DMS114 treated with DMSO at 0.1 percent for 48 hours (cell line): Measurements from ENCODE around the gene BNC2.

Experiments
- DNase-seq: peaks from one replicate; lab custom pipeline; 2025; ENCODE audit not compliant: unreplicated experiment; lab: John Stamatoyannopoulos, UW

BNC2 gene

DNA sequence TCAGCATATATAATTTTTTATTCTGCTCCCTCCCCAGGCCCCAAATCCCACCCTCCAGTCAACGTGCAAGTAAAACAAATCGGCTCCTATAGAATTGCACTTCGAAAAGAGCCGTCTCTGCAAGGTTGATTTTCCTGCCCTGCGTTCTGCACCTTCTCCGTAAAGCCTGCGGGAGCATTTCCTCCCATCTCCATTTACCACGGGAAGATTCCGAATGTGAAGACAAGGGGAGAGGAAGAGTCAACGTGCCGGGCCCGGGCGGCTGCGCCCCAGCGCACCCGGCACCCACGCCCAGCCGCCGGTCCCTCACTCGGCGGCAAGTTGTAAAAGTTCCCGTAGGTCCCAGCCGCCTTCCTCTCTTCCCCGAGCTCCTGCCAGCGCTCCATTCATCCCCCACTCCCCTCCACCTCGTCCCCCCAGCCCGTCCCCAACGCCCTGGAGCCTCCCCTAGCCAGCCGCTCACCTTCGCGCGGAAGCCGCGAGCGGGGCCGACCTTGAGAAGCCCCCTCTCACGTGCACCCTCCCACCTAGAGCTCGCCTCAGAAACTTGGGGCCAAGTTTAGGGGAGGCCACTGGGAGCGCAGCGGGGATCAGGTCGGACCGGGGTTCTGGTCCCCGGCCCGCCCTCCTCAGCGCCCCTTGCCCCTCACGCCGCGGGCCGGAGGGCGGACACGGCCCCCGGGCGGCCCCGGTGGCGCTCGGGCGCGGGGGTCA, 431 bp downstream of the BNC2 start:
- DNase-seq = no peak

DNA sequence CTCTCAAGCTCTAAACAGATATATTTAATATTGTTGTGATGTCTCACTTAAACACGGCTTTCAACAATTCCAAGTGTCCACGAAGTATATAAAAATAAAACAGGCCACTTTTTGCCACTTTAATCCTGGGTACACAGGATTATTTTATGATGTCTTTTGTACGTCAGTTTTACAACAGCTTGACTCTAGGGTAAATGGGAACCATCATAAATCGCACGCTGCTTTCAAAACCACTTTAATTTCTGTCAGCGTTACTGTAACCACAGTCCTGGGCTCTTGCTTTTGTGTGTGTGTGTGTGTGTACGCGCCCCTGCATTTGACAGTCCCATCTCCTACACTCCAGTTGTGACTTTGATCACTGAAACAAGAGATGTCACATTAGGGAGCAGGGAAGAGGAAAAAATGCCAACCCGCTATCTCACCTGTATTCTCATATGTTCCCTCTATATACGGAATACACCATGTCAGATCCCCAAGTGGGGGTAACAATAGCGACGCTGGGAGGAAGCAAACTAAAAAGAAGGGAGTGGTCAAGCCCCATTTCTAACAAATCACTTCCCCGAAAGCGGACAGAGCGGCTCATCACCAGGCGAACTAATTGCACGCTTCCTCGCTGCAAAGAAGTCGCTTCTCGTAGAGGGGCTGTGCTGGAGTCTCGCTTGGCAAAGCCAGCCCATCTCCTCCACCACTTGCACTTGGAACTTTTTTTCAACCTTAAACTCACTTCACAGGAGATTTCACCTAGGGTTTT, 1.2 kb downstream of the BNC2 start:
- DNase-seq = peak; percentile 42

DNA sequence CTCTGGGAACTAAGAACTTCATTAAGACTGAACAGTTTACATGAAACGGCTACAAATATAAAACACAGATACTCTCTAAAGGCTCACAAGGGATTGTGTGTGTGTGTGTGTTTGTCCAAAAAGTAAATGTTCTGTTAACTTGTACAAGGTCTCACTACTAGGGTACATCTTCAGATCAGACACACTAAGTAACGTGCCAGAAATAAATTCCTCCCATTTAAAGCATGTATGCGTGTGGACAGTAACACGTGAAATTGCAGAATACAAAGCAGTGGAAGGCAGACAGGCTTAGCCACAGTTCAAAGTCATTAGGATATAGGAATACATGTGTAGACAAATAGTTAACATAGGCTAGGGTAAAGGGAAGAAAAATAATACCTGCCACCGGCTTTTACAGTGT, 1.8 kb downstream of the BNC2 start:
- no peak for DNase-seq

DNA sequence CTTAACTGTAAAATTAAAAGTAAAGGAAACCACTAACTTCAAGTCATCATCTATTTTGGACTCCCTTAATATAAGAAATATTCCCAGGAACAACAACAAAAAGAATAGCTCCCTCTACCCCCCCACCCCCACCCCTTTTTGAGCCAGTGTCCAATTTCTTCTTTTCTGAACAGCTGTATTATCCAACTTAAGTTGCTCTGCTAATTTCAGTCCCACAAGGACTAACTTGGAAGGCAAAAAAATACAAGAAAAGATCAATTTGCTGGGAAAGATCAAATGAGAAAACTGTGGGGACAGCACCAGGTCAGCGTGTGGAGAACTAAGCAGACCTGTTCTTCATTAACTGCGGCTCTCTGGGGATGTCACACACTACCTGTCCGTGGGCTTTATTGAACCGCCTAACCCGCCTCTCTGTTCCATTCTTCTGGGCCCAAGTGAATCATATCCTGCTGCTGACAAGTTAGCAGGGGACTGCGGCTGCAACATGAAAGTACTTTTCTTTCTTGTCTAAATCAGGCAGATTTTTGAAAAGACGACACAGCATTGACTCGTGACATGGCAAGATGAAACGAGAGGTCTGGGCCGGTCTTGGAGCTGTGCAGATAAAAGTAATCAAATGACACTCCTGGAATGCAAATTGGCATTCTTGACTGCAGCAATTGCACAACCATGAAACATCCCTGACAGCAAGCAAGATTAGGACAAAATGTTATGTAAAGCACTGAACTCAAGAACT, 2.7 kb downstream of the BNC2 start:
- DNase-seq = no peak

DNA sequence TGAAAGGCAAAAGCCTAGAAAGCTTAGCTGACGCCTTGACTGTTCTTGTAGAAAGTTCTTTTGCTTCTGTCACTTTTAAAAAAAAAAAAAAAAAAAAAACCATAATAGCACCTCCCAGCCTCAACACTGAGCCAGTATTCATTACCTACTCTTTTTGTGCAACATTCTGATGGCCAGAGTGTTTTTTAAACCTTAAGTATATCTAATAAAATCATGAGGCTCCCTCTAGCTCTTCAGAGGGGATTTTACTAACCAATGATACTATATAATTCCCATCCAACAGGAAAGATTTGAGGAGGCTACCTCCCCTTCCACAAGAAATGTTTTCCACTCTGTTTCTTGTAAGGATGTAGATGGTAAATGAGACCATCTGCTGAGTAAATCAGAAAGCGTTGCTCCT, 3.9 kb downstream of the BNC2 start:
- no peak for DNase-seq

DNA sequence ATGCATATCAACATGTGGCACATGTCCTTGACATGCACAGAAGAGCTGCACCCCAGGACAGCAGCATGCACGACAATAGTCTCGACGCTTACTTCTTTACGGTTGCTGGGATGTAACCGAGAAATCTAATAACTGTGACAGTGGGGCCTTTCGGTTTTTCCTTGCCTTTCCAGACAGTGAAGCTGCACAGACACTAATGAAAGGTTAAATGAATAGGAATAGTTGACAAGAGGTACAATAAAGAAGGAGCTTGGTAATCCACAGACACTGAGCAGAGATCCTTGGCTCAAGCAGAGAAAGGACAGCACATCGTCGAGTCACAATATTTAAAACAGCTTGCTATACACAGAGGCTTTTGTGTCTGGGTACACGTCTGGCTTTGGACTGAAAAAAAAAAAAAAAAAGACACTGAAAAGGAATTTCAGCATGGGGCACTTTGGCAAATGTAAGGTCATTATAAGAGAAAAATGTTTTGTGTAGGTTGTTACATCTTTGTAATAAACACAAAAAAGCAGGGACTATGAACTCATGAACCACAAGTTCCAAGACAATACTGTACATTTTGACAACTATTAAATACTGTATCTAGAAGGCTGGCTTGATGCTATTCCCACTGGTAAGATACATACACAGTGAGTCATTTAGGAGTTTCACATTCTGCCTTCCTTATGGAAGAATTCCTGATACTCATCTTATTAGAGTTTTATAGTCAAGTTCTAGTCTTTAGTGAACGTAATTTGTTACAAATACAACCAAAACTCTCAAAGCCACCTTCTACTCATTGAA, 5.6 kb downstream of the BNC2 start:
- no peak for DNase-seq

DNA sequence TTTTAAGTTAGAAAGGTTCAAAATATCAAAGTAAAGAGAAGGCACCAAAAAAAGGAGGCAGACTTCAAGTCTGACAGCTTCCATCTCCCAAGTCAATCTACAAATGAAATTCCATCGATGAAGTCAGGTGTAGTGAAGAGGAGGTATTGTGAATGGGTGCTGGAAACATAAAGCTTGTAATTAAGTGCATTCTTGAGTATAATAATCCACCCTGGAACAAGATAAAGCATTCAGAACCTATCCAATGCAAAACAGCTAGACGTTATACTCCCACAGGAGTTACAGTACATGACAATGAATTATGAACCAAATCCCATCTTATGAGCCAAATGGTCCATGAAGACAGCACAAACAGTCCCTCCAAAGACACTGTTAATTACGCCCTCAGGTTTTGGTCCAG, 22.3 kb downstream of the BNC2 start:
- DNase-seq = peak; percentile 32

DNA sequence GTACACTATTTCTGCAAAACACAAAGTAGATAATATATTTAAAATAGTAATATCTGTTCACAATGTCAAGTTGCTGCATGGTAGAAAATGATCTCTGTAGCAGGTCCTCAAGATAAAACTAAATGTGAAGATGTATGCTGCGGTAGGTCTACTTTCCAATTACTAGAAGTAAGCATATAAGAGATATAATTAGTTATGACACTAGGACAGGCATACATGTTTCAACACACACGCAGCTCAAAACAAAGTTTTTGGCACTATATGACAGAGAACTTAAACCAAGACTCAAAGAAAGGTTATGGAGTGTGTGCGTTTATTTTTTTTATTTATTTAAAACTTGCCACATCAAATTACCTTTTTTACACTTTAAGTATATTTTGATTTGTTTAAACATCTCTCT, 23.5 kb downstream of the BNC2 start:
- DNase-seq = no peak

DNA sequence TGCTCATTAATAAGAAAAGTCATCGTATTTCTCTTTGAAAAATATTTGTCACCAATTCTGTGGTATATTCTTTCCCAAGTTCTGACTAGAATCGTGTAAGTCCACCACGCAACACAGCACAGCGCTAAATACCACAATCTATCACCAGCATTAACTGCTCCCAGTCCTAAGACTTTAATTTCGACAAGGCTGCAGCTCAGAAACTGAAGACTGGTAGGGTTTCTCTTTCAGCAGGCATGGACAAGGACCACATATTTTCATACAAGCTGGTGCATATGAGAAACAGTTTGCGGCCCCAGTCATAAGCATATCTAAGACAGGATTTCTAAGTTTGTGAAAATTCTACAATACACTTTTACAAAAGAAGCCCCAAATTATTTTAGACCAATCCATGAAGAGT, 24.1 kb downstream of the BNC2 start:
- no peak for DNase-seq

DNA sequence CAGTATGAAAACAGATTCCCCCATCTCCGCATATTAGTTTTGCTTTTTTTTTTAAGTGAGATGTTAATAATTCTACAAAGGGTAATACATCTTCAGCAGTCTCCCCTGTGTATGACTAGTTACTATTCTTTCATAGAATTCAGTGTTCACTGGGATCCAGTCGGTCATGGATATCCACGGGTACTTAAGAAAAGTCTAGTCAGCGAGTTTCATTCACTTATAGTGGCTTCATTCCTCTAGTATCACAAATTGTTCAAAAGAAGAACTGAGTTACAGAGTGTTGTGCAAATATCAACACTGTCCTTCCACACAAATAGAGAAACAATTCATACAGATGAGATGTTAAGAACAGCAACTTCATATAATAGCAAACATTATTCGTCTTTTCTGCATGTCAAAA, 35.7 kb downstream of the BNC2 start:
- DNase-seq = no peak

DNA sequence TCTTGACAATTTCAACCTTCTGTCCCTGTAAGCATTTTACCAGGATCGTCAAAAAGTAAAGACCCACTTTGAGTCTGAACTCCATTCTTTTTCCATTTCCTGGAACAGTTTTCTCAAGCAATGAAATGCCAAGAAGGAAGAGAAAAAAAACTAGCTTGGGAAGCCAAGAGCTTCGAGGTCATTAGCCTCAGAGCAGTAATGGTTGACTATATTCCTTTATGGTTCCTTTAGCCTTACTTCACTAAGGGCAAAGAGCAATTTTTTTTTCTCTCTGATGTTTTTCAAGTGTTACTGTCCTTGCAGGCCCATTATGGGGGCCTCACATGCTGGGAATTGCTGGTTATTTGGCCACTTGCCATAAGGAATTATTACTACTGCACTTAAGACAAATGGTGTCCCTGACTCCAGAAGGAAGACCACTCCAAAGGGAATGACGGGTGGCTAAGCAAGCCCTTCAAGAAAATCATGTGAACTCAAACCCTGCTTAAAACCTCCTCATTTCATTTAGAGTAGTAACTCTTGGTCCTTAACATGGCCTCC, 37.1 kb downstream of the BNC2 start:
- no peak for DNase-seq

DNA sequence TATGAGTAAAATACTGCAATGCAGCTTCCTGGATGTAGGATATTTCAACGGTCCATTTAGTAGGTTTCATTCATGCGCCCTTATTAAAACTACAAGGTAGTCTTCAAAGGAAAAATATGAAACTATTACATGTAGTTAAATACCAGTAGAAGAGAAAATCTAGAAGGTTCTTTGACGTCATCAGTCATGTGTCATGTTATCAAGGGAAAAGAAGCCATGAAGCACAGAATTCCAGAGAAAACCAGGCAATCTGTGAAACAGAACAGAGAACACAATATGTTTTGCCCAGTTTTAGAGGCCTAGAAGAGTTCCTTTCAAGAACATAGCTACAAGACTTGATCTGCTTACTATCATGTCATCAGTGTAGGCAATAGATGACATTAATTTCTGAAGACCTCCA, 38.4 kb downstream of the BNC2 start:
- no peak for DNase-seq

DNA sequence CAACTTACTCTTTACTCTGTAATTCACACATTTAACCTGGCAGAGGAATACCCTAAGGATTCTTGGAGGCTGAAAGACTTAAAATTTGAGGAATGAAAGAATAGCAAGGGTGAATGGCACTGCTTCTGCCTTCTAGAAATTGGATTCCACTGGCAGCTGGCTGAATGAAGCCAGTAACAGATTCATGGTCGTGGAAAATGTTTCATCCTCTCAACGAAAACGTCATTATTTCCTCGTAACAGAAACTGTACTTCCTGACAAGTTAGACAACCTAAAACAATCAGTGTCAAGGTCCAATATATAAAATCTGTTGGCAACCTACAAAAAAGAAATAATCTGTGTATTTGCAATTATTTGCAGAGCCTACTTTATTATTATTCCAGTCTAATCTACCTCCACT, 39.7 kb downstream of the BNC2 start:
- no peak for DNase-seq

DNA sequence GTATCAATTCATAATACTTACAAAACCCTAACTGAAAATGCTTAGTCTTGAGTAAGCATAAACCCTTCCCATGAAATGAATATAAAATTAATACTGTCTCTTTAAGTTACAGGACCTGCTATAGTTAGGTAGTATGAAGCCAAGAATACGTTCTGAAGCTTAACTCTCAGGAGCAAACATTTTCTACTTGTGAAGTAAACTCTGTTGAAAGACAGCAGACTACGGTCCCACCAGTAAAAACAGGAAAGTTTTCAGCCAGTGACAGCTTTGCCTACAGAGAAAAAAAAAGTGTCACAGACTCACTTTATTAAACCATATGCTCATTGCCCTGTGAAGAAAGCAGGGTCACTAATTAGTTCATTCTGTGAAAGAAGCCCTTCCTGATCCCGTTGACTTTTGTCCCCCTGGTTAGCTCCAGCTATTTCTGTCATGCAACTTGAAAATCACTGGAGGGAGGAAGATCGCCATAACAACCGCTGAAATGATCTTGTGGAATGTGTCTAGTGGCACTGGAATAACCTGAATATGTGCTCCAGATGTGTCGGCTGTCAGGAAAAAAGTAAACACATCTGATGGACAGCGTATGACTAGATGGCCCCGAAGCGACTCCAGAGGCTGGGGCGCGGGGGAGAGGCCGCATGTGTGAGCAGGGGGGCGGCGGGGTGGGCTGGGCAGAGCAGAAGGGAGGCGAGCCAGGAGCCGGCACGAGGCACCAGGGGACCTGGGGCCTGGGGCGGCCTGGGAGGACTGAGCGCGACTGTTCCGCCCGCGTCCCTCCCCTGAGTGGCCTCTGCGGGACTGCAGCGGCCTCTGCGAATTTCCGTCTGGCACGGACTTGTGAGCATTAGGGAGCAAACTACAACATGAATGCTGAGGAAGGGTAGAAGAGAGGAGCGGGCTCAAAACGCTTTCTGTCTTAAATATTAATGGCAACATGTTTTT, 41.9 kb downstream of the BNC2 start:
- DNase-seq = peak; percentile 59

DNA sequence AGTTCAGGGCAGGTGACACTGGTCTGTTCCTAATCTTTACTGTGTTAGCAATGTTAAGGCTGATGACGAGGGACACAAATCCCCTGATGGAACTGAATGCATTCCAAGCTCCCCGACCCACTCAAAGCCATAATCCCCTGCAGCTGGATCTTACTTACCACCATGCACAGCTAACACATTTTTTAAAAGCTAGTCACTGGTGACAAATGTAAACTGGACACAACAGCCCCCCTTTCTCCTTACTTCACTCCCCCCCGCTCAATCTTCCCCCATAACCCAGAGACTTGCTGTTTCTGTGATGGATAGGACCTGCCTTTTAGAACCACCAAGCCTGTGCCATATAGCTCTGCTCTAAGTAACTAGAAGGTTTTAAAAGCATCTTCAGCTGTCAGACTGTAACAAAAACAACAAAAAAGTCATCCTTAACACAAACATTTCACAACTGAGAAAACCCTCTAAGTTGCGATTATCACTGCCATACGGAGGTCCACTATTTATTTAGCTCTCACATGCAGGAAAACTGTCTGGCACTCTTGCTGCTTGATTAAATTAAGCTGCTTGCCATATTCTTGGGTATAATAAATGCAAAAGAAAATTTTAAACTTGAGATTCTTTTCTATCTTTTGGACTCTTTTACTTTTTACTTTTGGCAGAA, 44.4 kb downstream of the BNC2 start:
- no peak for DNase-seq

DNA sequence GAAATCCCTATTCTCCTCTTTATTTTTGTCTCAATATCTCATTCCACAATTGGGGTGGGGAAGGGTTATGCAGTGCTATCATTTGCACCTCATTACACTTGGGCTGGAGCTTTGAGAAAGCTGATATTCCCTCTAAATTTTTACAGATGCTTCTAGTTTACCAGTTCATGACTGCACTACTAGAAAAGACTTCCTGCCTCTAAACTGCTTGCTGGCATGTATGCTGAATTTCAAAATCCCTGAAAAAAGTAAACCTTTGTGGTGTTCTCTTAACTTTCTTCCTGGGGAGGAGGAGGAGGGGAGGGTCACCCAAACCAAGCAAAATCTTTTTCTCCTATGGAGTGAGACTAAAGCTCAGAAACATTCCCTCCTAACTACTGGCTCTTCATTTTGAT, 45.1 kb downstream of the BNC2 start:
- DNase-seq = no peak

DNA sequence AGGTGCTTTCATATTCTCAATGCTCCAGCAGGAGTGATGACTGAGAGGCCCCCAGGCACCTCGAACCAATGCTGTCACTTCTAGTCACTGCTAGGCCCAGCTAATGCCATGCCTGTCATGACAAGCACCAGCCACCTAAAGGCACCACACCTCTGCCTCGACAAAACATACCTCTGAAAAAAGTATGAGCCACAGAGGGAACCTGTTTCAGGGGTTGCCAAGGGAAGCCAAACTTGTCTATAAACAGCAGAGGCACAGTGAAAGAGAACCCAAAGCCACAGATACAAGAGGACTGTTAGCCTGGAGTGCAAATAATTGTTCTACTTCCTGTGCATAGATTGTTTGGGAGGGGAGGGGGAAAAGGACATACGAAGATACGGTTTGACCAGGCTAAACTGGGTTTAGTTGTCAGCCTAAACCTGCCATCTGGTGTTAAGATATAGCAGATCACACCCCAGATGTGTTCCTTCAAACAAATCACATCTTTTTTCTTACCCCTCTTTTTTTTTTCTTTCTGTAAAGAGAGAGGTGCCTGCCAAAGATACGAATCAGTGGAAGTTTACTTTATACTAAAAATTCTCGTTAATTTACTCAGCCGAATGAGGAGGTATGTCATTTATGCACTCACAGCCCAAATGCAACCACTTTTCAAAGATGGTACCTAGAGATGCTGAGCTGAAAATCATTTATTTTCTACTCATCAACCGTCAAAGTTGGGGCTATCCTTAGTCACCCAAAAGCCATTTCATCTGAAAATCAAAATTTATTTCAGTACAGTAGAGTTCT, 45.7 kb downstream of the BNC2 start:
- DNase-seq = no peak

DNA sequence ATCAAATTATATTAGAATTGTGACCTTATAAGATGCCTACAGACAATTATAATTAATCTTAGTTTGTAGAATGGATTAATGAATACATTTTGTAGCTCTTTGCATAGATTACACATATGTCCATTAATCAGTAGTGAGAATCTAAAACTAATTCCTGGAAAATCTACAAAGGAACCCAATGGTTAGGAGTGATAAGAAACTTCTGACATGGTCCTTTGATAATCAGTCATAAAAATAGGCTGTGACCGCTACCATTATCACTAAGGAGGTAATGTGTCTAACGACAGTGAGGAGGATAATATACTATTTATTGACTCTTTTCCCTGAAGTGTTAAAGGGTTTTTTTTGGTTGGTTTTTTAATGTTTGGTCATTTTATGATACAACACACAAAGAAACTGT, 46.6 kb downstream of the BNC2 start:
- DNase-seq = no peak

DNA sequence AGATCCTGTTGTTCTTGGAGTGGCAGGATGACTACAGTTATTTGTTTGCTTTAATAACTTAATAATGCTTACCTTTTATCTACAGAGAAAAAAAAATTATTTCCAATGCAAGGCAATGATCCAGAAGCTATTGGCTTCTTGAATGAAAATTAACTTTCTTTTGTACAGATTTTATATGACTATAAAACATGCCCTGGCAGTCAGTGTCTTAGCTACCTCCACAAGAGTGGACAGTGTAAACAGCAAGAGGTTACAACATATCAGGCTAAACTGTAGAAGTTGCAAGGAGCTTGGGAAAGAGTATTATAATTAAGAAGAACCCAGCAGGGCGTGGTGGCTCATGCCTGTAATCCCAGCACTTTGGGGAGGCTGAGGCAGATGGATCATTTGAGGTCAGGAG, 49.1 kb downstream of the BNC2 start:
- no peak for DNase-seq
